ENCODE data around the gene IFT88. TPM values are rescaled to one million over a fixed set of nuclear protein-coding genes. Genes with fewer than 3 reads are reported as not detected.

IFT88 gene
- total RNA-seq, 3 donors from 2014 or later (not counting 1 experiment from before 2014, with no cell fraction given), result 9.2 to 13.9 (median 13.9) TPM

DNA sequence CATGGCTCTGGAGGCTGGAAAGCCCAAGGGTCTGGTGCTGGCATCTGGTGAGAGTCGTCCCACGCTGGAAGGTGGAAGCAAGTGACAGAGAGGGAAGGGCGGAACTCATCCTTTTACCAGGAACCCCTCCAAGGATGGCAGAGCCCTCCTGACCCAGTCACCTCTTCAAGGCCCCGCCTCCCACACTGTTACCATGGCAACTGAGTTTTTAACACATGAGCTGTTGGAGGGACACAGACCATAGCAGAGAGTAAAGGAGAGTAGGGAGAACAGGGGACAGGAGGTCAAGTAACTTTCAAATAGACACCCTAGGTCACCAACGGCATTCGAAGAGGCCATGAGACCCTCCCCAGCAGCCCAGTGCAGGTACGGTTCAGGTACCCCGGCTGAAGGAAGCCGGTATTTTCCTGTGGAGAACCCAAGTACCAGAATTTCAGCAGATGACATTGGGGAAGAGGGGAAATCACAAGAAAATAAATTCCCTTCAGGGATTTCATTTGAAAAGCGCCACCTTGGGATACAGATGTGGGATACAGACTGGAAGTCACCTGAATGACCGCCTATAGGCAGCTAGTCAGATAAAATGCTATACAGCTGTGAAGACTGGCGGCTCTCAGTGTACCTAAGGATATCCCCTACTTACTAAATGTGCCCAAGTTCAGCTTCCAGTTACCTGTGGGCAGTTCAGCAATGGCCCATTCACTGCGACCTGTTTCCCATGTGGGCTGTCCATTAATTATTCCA, 144.5 kb downstream of the IFT88 start:
- TF ChIP-seq, protein P1, sequence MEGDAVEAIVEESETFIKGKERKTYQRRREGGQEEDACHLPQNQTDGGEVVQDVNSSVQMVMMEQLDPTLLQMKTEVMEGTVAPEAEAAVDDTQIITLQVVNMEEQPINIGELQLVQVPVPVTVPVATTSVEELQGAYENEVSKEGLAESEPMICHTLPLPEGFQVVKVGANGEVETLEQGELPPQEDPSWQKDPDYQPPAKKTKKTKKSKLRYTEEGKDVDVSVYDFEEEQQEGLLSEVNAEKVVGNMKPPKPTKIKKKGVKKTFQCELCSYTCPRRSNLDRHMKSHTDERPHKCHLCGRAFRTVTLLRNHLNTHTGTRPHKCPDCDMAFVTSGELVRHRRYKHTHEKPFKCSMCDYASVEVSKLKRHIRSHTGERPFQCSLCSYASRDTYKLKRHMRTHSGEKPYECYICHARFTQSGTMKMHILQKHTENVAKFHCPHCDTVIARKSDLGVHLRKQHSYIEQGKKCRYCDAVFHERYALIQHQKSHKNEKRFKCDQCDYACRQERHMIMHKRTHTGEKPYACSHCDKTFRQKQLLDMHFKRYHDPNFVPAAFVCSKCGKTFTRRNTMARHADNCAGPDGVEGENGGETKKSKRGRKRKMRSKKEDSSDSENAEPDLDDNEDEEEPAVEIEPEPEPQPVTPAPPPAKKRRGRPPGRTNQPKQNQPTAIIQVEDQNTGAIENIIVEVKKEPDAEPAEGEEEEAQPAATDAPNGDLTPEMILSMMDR (IDR thresholded peaks at IDR 0.05), result no peak
- peak in 1 of 2 donors; percentile 17 for DNase-seq
- Mint-ChIP-seq H3K4me1 (peaks cover 7 to 9% of the 10 kb centered on the region in 2 donors), H3K36me3 (no peaks in the 10 kb centered on the region), H3K27me3 (ENCODE audit: low read depth in 2 of 2) (peaks cover 18 to 24% of the 10 kb centered on the region in 2 donors), H3K4me3 (no peak overlapping the region), H3K9me3 (no peaks in the 10 kb centered on the region), H3K27ac (no peak overlapping the region)
- H3K27ac ChIP-seq (ENCODE audit: low read length), result no peak overlapping the region
- no peaks in the 10 kb centered on the region for H3K9me3 ChIP-seq (ENCODE audit: control insufficient read depth, insufficient read depth, low read length)
- H3K4me3 ChIP-seq (ENCODE audit: low read length), result no peak overlapping the region
- H3K36me3 ChIP-seq (ENCODE audit: control insufficient read depth, insufficient read depth, low read length), result no peaks in the 10 kb centered on the region
- H3K4me1 ChIP-seq (ENCODE audit: control insufficient read depth, insufficient read depth, low read length), result peaks cover 7% of the 10 kb centered on the region
- H3K27me3 ChIP-seq (ENCODE audit: control insufficient read depth, insufficient read depth, low read length), result no peaks in the 10 kb centered on the region
- intact Hi-C loops (cut with micrococcal nuclease), result loop anchor here (1.0 kb wide), 3 partner anchors 117 to 216 kb away; no protein-coding TSS in a partner anchor
- no peak for ATAC-seq
- WGBS (ENCODE audit: insufficient coverage), result 83% methylated on average over 12 of the region's 13 CpGs

DNA sequence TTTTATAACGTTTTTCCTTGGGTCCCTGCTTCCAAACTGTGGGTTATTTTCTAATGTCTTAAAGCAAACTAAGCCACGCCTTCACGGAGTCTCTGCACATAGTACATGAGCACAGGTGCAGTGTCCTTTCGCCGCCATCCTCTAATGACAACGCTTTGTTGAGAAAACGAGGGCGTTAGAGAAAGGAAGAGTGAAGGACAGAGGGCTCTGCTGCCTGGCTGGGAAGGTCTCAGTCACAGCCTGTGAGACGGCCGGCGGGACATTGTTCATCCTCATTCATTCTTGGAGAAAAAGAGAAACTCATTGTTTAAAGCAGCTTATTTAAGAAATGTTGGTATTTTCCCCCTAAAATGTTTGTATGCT, 146.0 kb downstream of the IFT88 start:
- H3K36me3 Mint-ChIP-seq, result no peaks in the 10 kb centered on the region
- ATAC-seq (no peak), DNase-seq (no peak)
- Histone ChIP-seq H3K36me3 (ENCODE audit: control insufficient read depth, insufficient read depth, low read length) (no peaks in the 10 kb centered on the region), H3K27ac (ENCODE audit: low read length) (no peak overlapping the region), H3K4me1 (ENCODE audit: control insufficient read depth, insufficient read depth, low read length) (peaks cover 7% of the 10 kb centered on the region), H3K27me3 (ENCODE audit: control insufficient read depth, insufficient read depth, low read length) (no peaks in the 10 kb centered on the region), H3K9me3 (ENCODE audit: control insufficient read depth, insufficient read depth, low read length) (no peaks in the 10 kb centered on the region), H3K4me3 (ENCODE audit: low read length) (no peak overlapping the region)
- intact Hi-C loops (cut with micrococcal nuclease), result no loop called here
- H3K4me3 Mint-ChIP-seq, result no peak overlapping the region
- peaks cover 18 to 24% of the 10 kb centered on the region in 2 donors for H3K27me3 Mint-ChIP-seq (ENCODE audit: low read depth in 2 of 2)
- TF ChIP-seq, protein P1 (IDR thresholded peaks at IDR 0.05), result no peak
- WGBS (ENCODE audit: insufficient coverage), result 75% methylated on average over 11 of the region's 11 CpGs
- H3K27ac Mint-ChIP-seq, result no peak overlapping the region
- peaks cover 7 to 9% of the 10 kb centered on the region in 2 donors for H3K4me1 Mint-ChIP-seq
- H3K9me3 Mint-ChIP-seq, result no peaks in the 10 kb centered on the region

DNA sequence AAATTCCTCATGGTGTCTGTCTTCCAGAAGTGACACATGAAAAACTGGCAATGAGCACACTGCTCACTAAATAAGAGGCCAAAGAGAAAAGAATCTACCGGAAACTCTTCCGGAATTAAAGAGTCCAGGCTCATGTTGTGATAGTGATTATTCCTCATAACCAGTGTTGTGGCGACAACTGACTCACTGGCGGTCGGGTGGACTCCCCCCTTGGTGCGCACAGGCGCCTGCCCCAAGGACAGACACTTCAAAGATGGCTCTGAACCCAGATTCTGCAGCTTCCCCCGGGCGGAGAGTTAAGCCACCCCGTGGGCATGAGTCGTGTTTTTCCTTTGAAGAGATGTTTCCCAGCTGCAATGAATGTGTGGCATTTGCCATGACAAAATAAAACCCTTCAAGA, 146.8 kb downstream of the IFT88 start:
- Mint-ChIP-seq H3K4me3 (no peak overlapping the region), H3K36me3 (no peaks in the 10 kb centered on the region), H3K27ac (no peak overlapping the region), H3K4me1 (peaks cover 7 to 9% of the 10 kb centered on the region in 2 donors), H3K27me3 (ENCODE audit: low read depth in 2 of 2) (peaks cover 18 to 24% of the 10 kb centered on the region in 2 donors), H3K9me3 (no peaks in the 10 kb centered on the region)
- intact Hi-C loops (cut with micrococcal nuclease), result no loop called here
- Histone ChIP-seq H3K4me3 (ENCODE audit: low read length) (no peak overlapping the region), H3K27me3 (ENCODE audit: control insufficient read depth, insufficient read depth, low read length) (no peaks in the 10 kb centered on the region), H3K36me3 (ENCODE audit: control insufficient read depth, insufficient read depth, low read length) (no peaks in the 10 kb centered on the region), H3K4me1 (ENCODE audit: control insufficient read depth, insufficient read depth, low read length) (peaks cover 7% of the 10 kb centered on the region), H3K9me3 (ENCODE audit: control insufficient read depth, insufficient read depth, low read length) (no peaks in the 10 kb centered on the region), H3K27ac (ENCODE audit: low read length) (no peak overlapping the region)
- WGBS (ENCODE audit: insufficient coverage), result 75% methylated on average over 11 of the region's 11 CpGs
- no peak for ATAC-seq
- no peak for DNase-seq
- TF ChIP-seq, protein P1 (IDR thresholded peaks at IDR 0.05), result no peak

All from natural killer cell (primary cell).